OCI-LY7 (cell line): ENCODE data around the gene TTL. TPM values are rescaled to one million over a fixed set of nuclear protein-coding genes. Genes with fewer than 3 reads are reported as not detected.

ENCODE experiments used
- BruUV-seq: library from RNA; stranded (reverse); fragments of 400-500 nt; replicated peaks from 2 replicates; lab custom pipeline; 2021; lab: Mats Ljungman, UMichigan
- CTCF ChIA-PET: fragments of 300-600 bp; sonication (Branson Sonifier 250); formaldehyde crosslinking; loops from one replicate; lab custom pipeline; 2022; ENCODE audit warnings: antibody characterized with exemption; ENCODE audit not compliant: unreplicated experiment; lab: Charles Lee
- POLR2A ChIA-PET: fragments of 300-600 bp; sonication (Branson Sonifier 250); formaldehyde crosslinking; loops from one replicate; lab custom pipeline; 2022; ENCODE audit warnings: antibody characterized with exemption; lab: Charles Lee
- DNase-seq: peaks from one replicate; pipeline ENCODE4 v3.0.0-alpha.2; 2015; ENCODE audit warnings: low spot score
- H2AFZ ChIP-seq: fragments of 200-600 bp; sonication (generic), shearing (Covaris generic); 2 replicates; pipeline ENCODE4 v1.6.1; 2014; ENCODE audit warnings: mild to moderate bottlenecking, antibody characterized with exemption, low read length, moderate library complexity
- H3K27ac ChIP-seq: fragments of 200-600 bp; sonication (generic); 2 replicates; pipeline ENCODE4 v1.5.1; 2014; ENCODE audit warnings: mixed run types, low read depth, mild to moderate bottlenecking, moderate library complexity, low read length, inconsistent platforms; ENCODE audit not compliant: poor library complexity, severe bottlenecking
- H3K36me3 ChIP-seq: fragments of 200-600 bp; sonication (generic); 2 replicates; pipeline ENCODE4 v1.6.1; 2014; ENCODE audit warnings: mild to moderate bottlenecking, antibody characterized with exemption, low read length, moderate library complexity, mixed read lengths; ENCODE audit not compliant: insufficient read depth
- H3K4me1 ChIP-seq: fragments of 200-600 bp; sonication (generic); 2 replicates; pipeline ENCODE4 v1.5.1; 2014; ENCODE audit warnings: mild to moderate bottlenecking, low read length; ENCODE audit not compliant: insufficient read depth, poor library complexity, severe bottlenecking
- H3K4me2 ChIP-seq: fragments of 200-600 bp; sonication (generic); 2 replicates; pipeline ENCODE4 v1.6.1; 2014; ENCODE audit warnings: mild to moderate bottlenecking, low read length
- H3K4me3 ChIP-seq: fragments of 200-600 bp; sonication (generic); 2 replicates; pipeline ENCODE4 v1.5.1; 2014; ENCODE audit warnings: mild to moderate bottlenecking, low read depth, low read length; ENCODE audit not compliant: poor library complexity, severe bottlenecking
- H3K79me2 ChIP-seq: fragments of 200-600 bp; sonication (generic); 2 replicates; pipeline ENCODE4 v1.6.1; 2016; ENCODE audit warnings: low read depth, mild to moderate bottlenecking, low read length, moderate library complexity, mixed read lengths; ENCODE audit not compliant: insufficient read depth
- H3K9me2 ChIP-seq: fragments of 200-600 bp; sonication (generic); 2 replicates; pipeline ENCODE4 v1.6.1; 2016; ENCODE audit warnings: mild to moderate bottlenecking, low read length, mixed read lengths; ENCODE audit not compliant: insufficient read depth
- H3K9me3 ChIP-seq: fragments of 200-600 bp; sonication (generic); 2 replicates; pipeline ENCODE4 v1.6.1; 2014; ENCODE audit warnings: mild to moderate bottlenecking, mixed run types, low read length, mixed read lengths
- H4K20me1 ChIP-seq: fragments of 200-600 bp; sonication (generic); 2 replicates; pipeline ENCODE4 v1.6.1; 2014; ENCODE audit warnings: mild to moderate bottlenecking, antibody characterized with exemption, low read length, moderate library complexity, mixed read lengths; ENCODE audit not compliant: insufficient read depth
- EZH2phosphoT487 ChIP-seq: fragments of 200-600 bp; sonication (generic); IDR thresholded peaks from 2 replicates; pipeline ENCODE4 v1.6.1; 2018; ENCODE audit warnings: low read depth, borderline replicate concordance, mild to moderate bottlenecking, mixed run types, antibody characterized with exemption, low read length, moderate library complexity, mixed read lengths
- intact Hi-C: fragments of 100-400 bp; cut with micrococcal nuclease; formaldehyde crosslinking; loops from one replicate; pipeline ENCODE4 v1.10.0; 2022; ENCODE audit not compliant: unreplicated experiment
- total RNA-seq, 2 experiments: library from RNA; depleted of rRNA in 1 of 2; stranded (reverse); fragments of >200 nt in 1 of 2; shearing (Covaris generic) in 1 of 2; gene quantifications; 2 replicates each; pipeline ENCODE4 v1.2.3, GENCODE V29; 2014 to 2022
- TF ChIP-seq, protein P1 (sequence below): fragments of 200-600 bp; sonication (generic); conservative IDR thresholded peaks from 2 replicates; pipeline ENCODE4 v1.5.1; 2014; ENCODE audit warnings: mild to moderate bottlenecking, antibody characterized with exemption, low read length, moderate library complexity, mixed read lengths

The TTL gene
- total RNA-seq, 2 experiments from 2014 or later: 27.1 to 45.1 TPM

GRCh38 chr2:112465382-112465781 is 16.6 kb upstream of the TTL start:
- Histone ChIP-seq H2AFZ (no peak overlapping the region), H3K4me1 (no peaks in the 10 kb centered on the region), H3K27ac (no peak overlapping the region), H3K4me3 (no peak overlapping the region), H3K36me3 (no peaks in the 10 kb centered on the region), H4K20me1 (no peaks in the 10 kb centered on the region), H3K9me3 (no peaks in the 10 kb centered on the region), H3K79me2 (no peaks in the 10 kb centered on the region), H3K4me2 (no peak overlapping the region), H3K9me2 (no peaks in the 10 kb centered on the region)
- POLR2A ChIA-PET: interaction anchor here (0.7 kb wide), 1 partner anchor 97 kb away, joined by 5 read pairs; no protein-coding TSS in a partner anchor
- BruUV-seq: no TSS peak
- intact Hi-C loops: no loop called here
- no peak for DNase-seq
- TF ChIP-seq, protein P1, sequence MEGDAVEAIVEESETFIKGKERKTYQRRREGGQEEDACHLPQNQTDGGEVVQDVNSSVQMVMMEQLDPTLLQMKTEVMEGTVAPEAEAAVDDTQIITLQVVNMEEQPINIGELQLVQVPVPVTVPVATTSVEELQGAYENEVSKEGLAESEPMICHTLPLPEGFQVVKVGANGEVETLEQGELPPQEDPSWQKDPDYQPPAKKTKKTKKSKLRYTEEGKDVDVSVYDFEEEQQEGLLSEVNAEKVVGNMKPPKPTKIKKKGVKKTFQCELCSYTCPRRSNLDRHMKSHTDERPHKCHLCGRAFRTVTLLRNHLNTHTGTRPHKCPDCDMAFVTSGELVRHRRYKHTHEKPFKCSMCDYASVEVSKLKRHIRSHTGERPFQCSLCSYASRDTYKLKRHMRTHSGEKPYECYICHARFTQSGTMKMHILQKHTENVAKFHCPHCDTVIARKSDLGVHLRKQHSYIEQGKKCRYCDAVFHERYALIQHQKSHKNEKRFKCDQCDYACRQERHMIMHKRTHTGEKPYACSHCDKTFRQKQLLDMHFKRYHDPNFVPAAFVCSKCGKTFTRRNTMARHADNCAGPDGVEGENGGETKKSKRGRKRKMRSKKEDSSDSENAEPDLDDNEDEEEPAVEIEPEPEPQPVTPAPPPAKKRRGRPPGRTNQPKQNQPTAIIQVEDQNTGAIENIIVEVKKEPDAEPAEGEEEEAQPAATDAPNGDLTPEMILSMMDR: no peak
- CTCF ChIA-PET: no interaction called here

DNA sequence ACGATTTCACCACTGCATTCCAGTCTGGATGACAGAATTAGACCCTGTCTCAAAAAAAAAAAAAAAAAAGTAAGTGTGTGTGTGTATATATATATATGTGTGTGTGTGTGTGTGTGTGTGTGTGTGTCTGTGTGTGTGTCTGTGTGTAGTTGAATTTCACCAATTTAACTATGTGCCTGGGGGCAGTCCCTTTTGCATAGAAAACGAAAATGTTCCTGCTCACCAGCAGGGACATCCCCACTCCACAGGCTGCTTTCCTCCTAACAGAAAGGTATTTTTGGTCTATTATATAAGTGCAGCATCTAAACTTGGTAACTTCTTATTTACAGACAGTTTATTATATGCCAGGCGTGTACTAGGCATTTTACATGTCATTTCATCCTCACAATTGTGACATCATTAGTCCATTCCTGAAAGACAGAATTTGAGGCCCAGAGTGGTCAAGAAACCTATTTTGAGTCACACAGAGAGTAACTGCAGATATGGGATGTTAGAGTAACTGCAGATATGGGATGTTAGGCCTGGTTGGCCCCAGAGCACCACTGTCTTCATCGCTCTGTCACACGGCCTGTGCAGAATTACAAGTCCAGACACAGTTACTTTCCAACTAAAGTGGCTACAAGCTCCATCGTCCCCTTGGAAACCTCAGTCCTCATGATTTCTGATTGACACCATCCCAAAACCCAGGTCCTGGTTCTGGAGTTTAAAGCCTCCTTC is 9.3 kb upstream of the TTL start:
- H3K4me2 ChIP-seq: no peak overlapping the region
- H3K9me2 ChIP-seq: no peaks in the 10 kb centered on the region
- H3K9me3 ChIP-seq: no peaks in the 10 kb centered on the region
- no peak overlapping the region for H3K4me3 ChIP-seq
- no peak overlapping the region for H3K27ac ChIP-seq
- CTCF ChIA-PET: no interaction called here
- intact Hi-C loops: no loop called here
- no peak for TF ChIP-seq EZH2phosphoT487
- TF ChIP-seq, protein P1: no peak
- DNase-seq: no peak
- no peaks in the 10 kb centered on the region for H3K79me2 ChIP-seq
- H3K36me3 ChIP-seq: no peaks in the 10 kb centered on the region
- no peaks in the 10 kb centered on the region for H4K20me1 ChIP-seq
- H3K4me1 ChIP-seq: no peaks in the 10 kb centered on the region
- POLR2A ChIA-PET: interaction anchor here (0.6 to 0.7 kb wide), 2 partner anchors 13 to 17 kb away, joined by 3 to 4 read pairs; no protein-coding TSS in a partner anchor
- no TSS peak for BruUV-seq
- no peak overlapping the region for H2AFZ ChIP-seq

GRCh38 chr2:112474844-112475486 is 7.0 kb upstream of the TTL start:
- POLR2A ChIA-PET: interaction anchor here (0.7 kb wide), 2 partner anchors 13 to 215 kb away, joined by 3 to 5 read pairs; no protein-coding TSS in a partner anchor
- no peaks in the 10 kb centered on the region for H4K20me1 ChIP-seq
- DNase-seq: no peak
- H3K4me1 ChIP-seq: no peaks in the 10 kb centered on the region
- no peaks in the 10 kb centered on the region for H3K9me3 ChIP-seq
- no peak overlapping the region for H2AFZ ChIP-seq
- H3K79me2 ChIP-seq: no peaks in the 10 kb centered on the region
- no TSS peak for BruUV-seq
- intact Hi-C loops: no loop called here
- CTCF ChIA-PET: no interaction called here
- no peaks in the 10 kb centered on the region for H3K36me3 ChIP-seq
- no peak overlapping the region for H3K4me3 ChIP-seq
- no peak overlapping the region for H3K4me2 ChIP-seq
- H3K27ac ChIP-seq: no peak overlapping the region
- TF ChIP-seq, protein P1: no peak
- TF ChIP-seq EZH2phosphoT487: no peak
- no peaks in the 10 kb centered on the region for H3K9me2 ChIP-seq
